IMR-90 (cell line): ENCODE data around the gene TNRC6B. TPM values are rescaled to one million over a fixed set of nuclear protein-coding genes. Genes with fewer than 3 reads are reported as not detected.

Experiments used
- ATAC-seq: fragments of 200-7000 bp; cut with Tn5 transposase; 2 replicates; pipeline ENCODE4 v1.9.1; 2020; ENCODE audit warnings: low read depth, mild to moderate bottlenecking, moderate library complexity
- BruUV-seq: library from RNA; stranded (reverse); fragments of 400-500 nt; replicated peaks from 2 replicates; lab custom pipeline; 2021; lab: Mats Ljungman, UMichigan
- CTCF ChIA-PET: fragments of 300-600 bp; formaldehyde crosslinking; extraction: SDS; loops from one replicate; lab custom pipeline; 2021; ENCODE audit warnings: antibody characterized with exemption; lab: Yijun Ruan, JAX
- POLR2A ChIA-PET: fragments of 300-600 bp; sonication (Branson Sonifier 250); formaldehyde crosslinking; loops from one replicate; lab custom pipeline; 2022; ENCODE audit warnings: antibody characterized with exemption; ENCODE audit not compliant: unreplicated experiment; lab: Charles Lee
- DNase-seq: peaks from one replicate; pipeline ENCODE4 v3.0.0; 2013
- H2AFZ ChIP-seq: replicated peaks from 2 replicates; pipeline ENCODE3; 2013; ENCODE audit warnings: low read length, mild to moderate bottlenecking; ENCODE audit not compliant: poor library complexity
- H2AK5ac ChIP-seq: 2 replicates; pipeline ENCODE4 v1.6.1; 2013; ENCODE audit warnings: low read depth, low read length, inconsistent platforms
- H2AK9ac ChIP-seq: replicated peaks from 2 replicates; pipeline ENCODE3; 2013; ENCODE audit warnings: mild to moderate bottlenecking, low read depth, low read length, moderate library complexity; ENCODE audit not compliant: poor library complexity
- H2BK120ac ChIP-seq: 2 replicates; pipeline ENCODE4 v1.6.1; 2013; ENCODE audit warnings: low read depth, low read length, inconsistent platforms
- H2BK15ac ChIP-seq: 3 replicates; pipeline ENCODE4 v1.6.1; 2013; ENCODE audit warnings: low read depth, low read length, inconsistent platforms
- H2BK20ac ChIP-seq: 2 replicates; pipeline ENCODE4 v1.6.1; 2013; ENCODE audit warnings: low read depth, mild to moderate bottlenecking, inconsistent platforms, low read length, moderate library complexity
- H2BK5ac ChIP-seq: 2 replicates; pipeline ENCODE4 v1.6.1; 2013; ENCODE audit warnings: mild to moderate bottlenecking, low read depth, low read length, inconsistent platforms; ENCODE audit not compliant: poor library complexity, severe bottlenecking
- H3K14ac ChIP-seq: replicated peaks from 2 replicates; pipeline ENCODE4 v1.6.1; 2013; ENCODE audit warnings: low read depth, low read length, inconsistent platforms
- H3K18ac ChIP-seq: 2 replicates; pipeline ENCODE4 v1.6.1; 2013; ENCODE audit warnings: low read depth, low read length, control low read depth
- H3K23ac ChIP-seq: 2 replicates; pipeline ENCODE4 v1.6.1; 2013; ENCODE audit warnings: low read depth, low read length, inconsistent platforms
- H3K27ac ChIP-seq: 2 replicates; pipeline ENCODE4 v1.5.1; 2013; ENCODE audit warnings: mild to moderate bottlenecking, control low read depth, low read length; ENCODE audit not compliant: insufficient read depth
- H3K27me3 ChIP-seq: 2 replicates; pipeline ENCODE4 v1.6.1; 2013; ENCODE audit warnings: low read length; ENCODE audit not compliant: control insufficient read depth, insufficient read depth
- H3K36me3 ChIP-seq: 2 replicates; pipeline ENCODE4 v1.6.1; 2013; ENCODE audit warnings: low read length, mixed read lengths; ENCODE audit not compliant: control insufficient read depth, insufficient read depth
- H3K4ac ChIP-seq: 2 replicates; pipeline ENCODE4 v1.6.1; 2013; ENCODE audit warnings: low read depth, low read length, inconsistent platforms
- H3K4me1 ChIP-seq: 2 replicates; pipeline ENCODE4 v1.6.1; 2013; ENCODE audit warnings: low read length, mixed read lengths; ENCODE audit not compliant: control insufficient read depth, insufficient read depth
- H3K4me2 ChIP-seq: 2 replicates; pipeline ENCODE4 v1.6.1; 2013; ENCODE audit warnings: low read depth, mild to moderate bottlenecking, control low read depth, low read length, moderate library complexity
- H3K4me3 ChIP-seq: 2 replicates; pipeline ENCODE4 v1.5.1; 2013; ENCODE audit warnings: low read depth, mild to moderate bottlenecking, control low read depth, low read length, moderate library complexity; ENCODE audit not compliant: insufficient read depth
- H3K56ac ChIP-seq: 2 replicates; pipeline ENCODE4 v1.6.1; 2013; ENCODE audit warnings: low read length, inconsistent platforms; ENCODE audit not compliant: insufficient read depth; ENCODE audit errors: extremely low read depth
- H3K79me1 ChIP-seq, 2 experiments: 2 replicates each; pipeline ENCODE4 v1.6.1; 2013; ENCODE audit warnings: low read length in 2 of 2, inconsistent platforms in 1 of 2, low read depth in 1 of 2
- H3K9ac ChIP-seq: 2 replicates; pipeline ENCODE4 v1.6.1; 2013; ENCODE audit warnings: low read depth, low read length, control low read depth
- H3K9me1 ChIP-seq: 2 replicates; pipeline ENCODE4 v1.6.1; 2013; ENCODE audit warnings: low read length, inconsistent platforms; ENCODE audit not compliant: insufficient read depth
- H3K9me3 ChIP-seq: 2 replicates; pipeline ENCODE4 v1.6.1; 2013; ENCODE audit warnings: low read length; ENCODE audit not compliant: control insufficient read depth, insufficient read depth
- H4K20me1 ChIP-seq: 2 replicates; pipeline ENCODE4 v1.6.1; 2013; ENCODE audit warnings: low read length, inconsistent platforms; ENCODE audit not compliant: insufficient read depth
- H4K5ac ChIP-seq: 2 replicates; pipeline ENCODE4 v1.6.1; 2013; ENCODE audit warnings: mild to moderate bottlenecking, low read depth, low read length, control low read depth
- H4K8ac ChIP-seq, 2 experiments: 2 replicates each; pipeline ENCODE4 v1.6.1; 2013; ENCODE audit warnings: low read depth in 2 of 2, low read length in 2 of 2, control low read depth in 1 of 2, inconsistent platforms in 1 of 2
- H4K91ac ChIP-seq: 2 replicates; pipeline ENCODE4 v1.6.1; 2013; ENCODE audit warnings: low read depth, low read length, inconsistent platforms; ENCODE audit not compliant: insufficient read depth
- FOS ChIP-seq: fragments of 150-350 bp; IDR thresholded peaks from 2 replicates; pipeline ENCODE4 v1.6.1; 2016; ENCODE audit warnings: low read depth, low read length
- MAZ ChIP-seq: IDR thresholded peaks from 2 replicates; pipeline ENCODE4 v1.6.1; 2012; ENCODE audit warnings: low read depth, mild to moderate bottlenecking, low read length, improper control_type of control experiment, moderate library complexity, borderline replicate concordance
- RFX5 ChIP-seq: IDR thresholded peaks from 2 replicates; pipeline ENCODE4 v1.8.0; 2012; ENCODE audit warnings: low read depth, mild to moderate bottlenecking, low read length, moderate library complexity
- SMC3 ChIP-seq: fragments of 150-350 bp; IDR thresholded peaks from 2 replicates; pipeline ENCODE4 v1.6.1; 2016; ENCODE audit warnings: low read depth, mild to moderate bottlenecking, antibody characterized with exemption, low read length, moderate library complexity
- dilution Hi-C: fragments of 300-500 bp; cut with HindIII; formaldehyde crosslinking; loops from one replicate; pipeline ENCODE4 v1.14.3; 2018; ENCODE audit warnings: low sequenced_read_pairs; ENCODE audit not compliant: unreplicated experiment
- in situ Hi-C: fragments of 300-500 bp; cut with MboI; formaldehyde crosslinking; loops from 3 replicates; pipeline ENCODE4 v1.14.3; 2019; ENCODE audit warnings: low sequenced_read_pairs, inconsistent platforms, mixed read lengths
- intact Hi-C: fragments of 100-400 bp; cut with micrococcal nuclease; formaldehyde crosslinking; loops from 2 replicates; pipeline ENCODE4 v1.10.0; 2022
- polyA plus RNA-seq, 3 experiments: library from polyadenylated mRNA; depleted of rRNA; stranded (reverse); fragments of >200 nt; gene quantifications; 2 replicates each; pipeline ENCODE4 v1.2.3, GENCODE V29; 2012; ENCODE audit warnings: low replicate concordance in 1 of 3
- total RNA-seq: library from RNA; depleted of rRNA; stranded (reverse); fragments of >200 nt; gene quantifications from 2 replicates; pipeline ENCODE4 v1.2.3, GENCODE V29; 2012

The TNRC6B gene
- total and polyA plus RNA-seq, 2 of the 4 experiments (the other 2 are of a cell fraction), result 3.9 to 17.0 TPM

DNA sequence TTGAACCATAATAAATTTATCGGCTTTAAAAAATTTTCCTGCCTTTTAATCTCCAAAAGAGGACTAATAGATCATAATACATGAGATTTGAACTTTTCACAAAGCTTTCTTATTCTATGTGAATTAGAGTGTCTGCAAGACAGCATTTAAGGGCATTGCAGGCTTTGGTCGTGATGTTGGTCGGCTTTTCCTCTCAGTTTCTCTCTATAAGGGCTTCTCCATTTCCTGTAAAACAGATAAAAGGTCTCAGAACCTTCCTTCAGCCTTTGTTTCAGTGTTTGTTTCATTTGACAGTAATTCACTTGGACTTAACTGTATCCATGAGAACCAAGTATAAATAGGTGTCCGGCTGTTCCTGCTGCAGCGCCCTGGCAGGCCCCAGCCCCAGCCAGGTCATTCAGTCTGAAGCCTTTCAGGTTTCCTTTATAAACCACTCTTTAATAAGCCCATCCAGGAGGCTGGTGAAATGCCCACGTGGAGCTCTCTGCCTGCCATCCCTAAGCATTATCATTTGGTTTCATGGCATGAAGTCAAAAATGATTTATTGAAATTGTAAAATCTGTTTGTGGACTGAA is 131.4 kb downstream of the TNRC6B start (continued):
- no peak for TF ChIP-seq RFX5

DNA sequence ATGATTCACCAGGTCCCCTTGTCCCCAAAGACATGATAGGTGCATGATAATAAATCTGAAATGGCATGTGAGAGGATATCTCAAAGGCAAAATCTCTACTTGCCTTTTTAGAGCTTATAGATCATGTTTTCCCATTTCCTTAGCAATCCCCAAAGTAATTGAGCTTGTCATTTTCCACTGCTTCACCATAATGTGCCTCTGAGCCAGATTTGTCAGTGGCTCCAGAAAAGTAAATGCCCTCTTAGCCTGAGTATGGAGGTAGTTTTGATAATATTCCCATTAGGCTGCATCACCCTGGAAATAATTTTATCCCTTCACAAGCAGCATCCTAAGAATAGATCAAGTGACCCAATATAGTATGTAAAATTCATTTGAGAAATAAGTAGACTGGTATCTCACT is 131.9 kb downstream of the TNRC6B start:
- in situ Hi-C loops (no loop called here), intact Hi-C loops (loop anchor here (5.0 kb wide), 1 partner anchor 38 kb away; the partner anchor contains the start of gene ADSL), dilution Hi-C loops (no loop called here)
- H2BK120ac ChIP-seq, result peak overlapping the region; percentile 84
- no peak overlapping the region for H4K5ac ChIP-seq
- no peaks in the 10 kb centered on the region for H3K27me3 ChIP-seq
- peak overlapping the region in 1 of 2 experiments; percentile 2; a peak in 1 of 4 replicates for H4K8ac ChIP-seq
- no peak for DNase-seq
- H3K4ac ChIP-seq, result peak overlapping the region; percentile 67
- H3K56ac ChIP-seq, result no peak overlapping the region
- no peaks in the 10 kb centered on the region for H3K9me3 ChIP-seq
- peak overlapping the region; percentile 73 for H2BK5ac ChIP-seq
- ATAC-seq, result no peak
- CTCF ChIA-PET, result no interaction called here
- peak overlapping the region; percentile 12; the same call in 1 of the 2 replicates for H3K18ac ChIP-seq
- POLR2A ChIA-PET, result no interaction called here
- H2BK15ac ChIP-seq, result peak overlapping the region; percentile 18; the same call in 1 of the 3 replicates
- H3K27ac ChIP-seq, result no peak overlapping the region
- peak overlapping the region; percentile 79 for H3K14ac ChIP-seq
- peaks cover 10% of the 10 kb centered on the region for H3K4me1 ChIP-seq
- H4K20me1 ChIP-seq, result peaks cover 7% of the 10 kb centered on the region; the same call in 1 of the 2 replicates
- H2AFZ ChIP-seq, result no peak overlapping the region
- H4K91ac ChIP-seq, result peak overlapping the region; percentile 59; the same call in 1 of the 2 replicates
- no peak overlapping the region for H2AK5ac ChIP-seq
- peaks cover 17% of the 10 kb centered on the region for H3K9me1 ChIP-seq
- H3K79me1 ChIP-seq, result peaks cover 0 to 29% of the 10 kb centered on the region in 2 experiments; a peak in 2 of 4 replicates
- peak overlapping the region; percentile 11; the same call in 1 of the 2 replicates for H3K4me2 ChIP-seq
- no peak overlapping the region for H3K9ac ChIP-seq
- H2AK9ac ChIP-seq, result no peak overlapping the region
- no TSS peak for BruUV-seq
- peaks cover 31% of the 10 kb centered on the region for H3K36me3 ChIP-seq
- H3K4me3 ChIP-seq, result no peak overlapping the region
- H2BK20ac ChIP-seq, result peak overlapping the region; percentile 84
- TF ChIP-seq MAZ (no peak), FOS (no peak), SMC3 (no peak)
- H3K23ac ChIP-seq, result peak overlapping the region; percentile 87
